ENCODE data around the gene INHBC. TPM values are rescaled to one million over a fixed set of nuclear protein-coding genes. Genes with fewer than 3 reads are reported as not detected.
"Not testable (repeated sequence)": the region's sequence is repeated elsewhere in the genome, so short reads cannot be mapped to it uniquely, and the experiment has no call there.

The INHBC gene
- total RNA-seq, 1 experiment from 2014 or later, result not detected

GRCh38 chr12:57485695-57486094 lies 51.1 kb downstream of the INHBC start:
- DNase-seq (ENCODE audit: low read depth), result no peak

GRCh38 chr12:57487055-57487596 lies 52.5 kb downstream of the INHBC start:
- peak; percentile 14 for DNase-seq (ENCODE audit: low read depth)

- DNase-seq (ENCODE audit: low read depth), result peak; percentile 95
These were observed 53.2 kb downstream of the INHBC start, which contains the start of gene MARS1 for GRCh38 chr12:57487597-57488401. TSS of gene MARS1 (plus strand) at chr12:57488068. CDS start at chr12:57488091, 23 bp downstream.

- no peak for DNase-seq (ENCODE audit: low read depth)
These were observed 54.0 kb downstream of the INHBC start for GRCh38 chr12:57488402-57489156.

- DNase-seq (ENCODE audit: low read depth), result peak; percentile 19
These were observed 54.6 kb downstream of the INHBC start for GRCh38 chr12:57489157-57489641.

- DNase-seq (ENCODE audit: low read depth), result no peak
These were observed 55.5 kb downstream of the INHBC start for GRCh38 chr12:57490126-57490525.

GRCh38 chr12:57491393-57492280 lies 57.1 kb downstream of the INHBC start:
- DNase-seq (ENCODE audit: low read depth), result no peak

GRCh38 chr12:57495051-57495701 lies 60.6 kb downstream of the INHBC start:
- not testable (repeated sequence) for DNase-seq (ENCODE audit: low read depth)

- DNase-seq (ENCODE audit: low read depth), result no peak
These were observed 62.2 kb downstream of the INHBC start for GRCh38 chr12:57496822-57497221.

- no peak for DNase-seq (ENCODE audit: low read depth)
These were observed 62.9 kb downstream of the INHBC start for GRCh38 chr12:57497223-57498131.

- no peak for DNase-seq (ENCODE audit: low read depth)
These were observed 63.5 kb downstream of the INHBC start for GRCh38 chr12:57498132-57498502.

GRCh38 chr12:57498571-57498970 lies 64.0 kb downstream of the INHBC start:
- no peak for DNase-seq (ENCODE audit: low read depth)

- DNase-seq (ENCODE audit: low read depth), result no peak
These were observed 65.6 kb downstream of the INHBC start for GRCh38 chr12:57500213-57500612.

Other genes with a start within 250 kb of the INHBC start
- 1.7 and 4.1 TPM in 2 replicates for gene NXPH4, start 218.0 kb upstream of the INHBC start, total RNA-seq (2014; rRNA removed; shearing (Covaris generic))
- gene SHMT2, start 205.1 kb upstream of the INHBC start, total RNA-seq (2014; rRNA removed; shearing (Covaris generic)), result 89.3 and 108 TPM in 2 replicates
- gene STAC3, start 183.6 kb upstream of the INHBC start, total RNA-seq (2014; rRNA removed; shearing (Covaris generic)), result 0.84 TPM in 1 of 2 replicates, not detected in the other
- 10.8 and 12.3 TPM in 2 replicates for gene R3HDM2, start 3.7 kb upstream of the INHBC start, total RNA-seq (2014; rRNA removed; shearing (Covaris generic))
- gene INHBE, start 20.5 kb downstream of the INHBC start, total RNA-seq (2014; rRNA removed; shearing (Covaris generic)), result 0.24 and 0.88 TPM in 2 replicates
- 0.49 and 0.60 TPM in 2 replicates for gene GLI1, start 25.0 kb downstream of the INHBC start, total RNA-seq (2014; rRNA removed; shearing (Covaris generic))
- gene ARHGAP9, start 45.1 kb downstream of the INHBC start, total RNA-seq (2014; rRNA removed; shearing (Covaris generic)), result 0.20 TPM in 1 of 2 replicates, not detected in the other
- 79.7 and 94.8 TPM in 2 replicates for gene MARS1, start 53.3 kb downstream of the INHBC start, total RNA-seq (2014; rRNA removed; shearing (Covaris generic))
- 19.1 and 24.8 TPM in 2 replicates for gene DDIT3, start 85.7 kb downstream of the INHBC start, total RNA-seq (2014; rRNA removed; shearing (Covaris generic))
- 1.7 and 2.1 TPM in 2 replicates for gene MBD6, start 88.0 kb downstream of the INHBC start, total RNA-seq (2014; rRNA removed; shearing (Covaris generic))
- 123 and 155 TPM in 2 replicates for gene DCTN2, start 112.4 kb downstream of the INHBC start, total RNA-seq (2014; rRNA removed; shearing (Covaris generic))
- gene KIF5A, start 115.3 kb downstream of the INHBC start, total RNA-seq (2014; rRNA removed; shearing (Covaris generic)), result 0.60 and 1.9 TPM in 2 replicates
- 15.9 and 19.3 TPM in 2 replicates for gene PIP4K2C, start 156.4 kb downstream of the INHBC start, total RNA-seq (2014; rRNA removed; shearing (Covaris generic))
- 9.9 and 10.7 TPM in 2 replicates for gene DTX3, start 170.0 kb downstream of the INHBC start, total RNA-seq (2014; rRNA removed; shearing (Covaris generic))
- 9.4 and 11.5 TPM in 2 replicates for gene ARHGEF25, start 176.7 kb downstream of the INHBC start, total RNA-seq (2014; rRNA removed; shearing (Covaris generic))
- gene B4GALNT1, start 198.4 kb downstream of the INHBC start, total RNA-seq (2014; rRNA removed; shearing (Covaris generic)), result 11.9 and 14.4 TPM in 2 replicates

All from RPMI7951 (cell line).